Measurements from ENCODE around the gene HMGN1.
A peak's percentile ranks its signal among the peaks of the same experiment; 100 is the strongest.

Gene HMGN1

GRCh38 chr21:39330001-39330400 is 18.9 kb downstream of the HMGN1 start:
- DNase-seq (ENCODE audit: low read depth) = no peak

- no peak for DNase-seq (ENCODE audit: low read depth)
Measured at GRCh38 chr21:39327727-39328126, 21.2 kb downstream of the HMGN1 start.

- DNase-seq (ENCODE audit: low read depth) = no peak
Measured at GRCh38 chr21:39326607-39327307, 22.1 kb downstream of the HMGN1 start.

GRCh38 chr21:39325458-39325857 is 23.4 kb downstream of the HMGN1 start:
- DNase-seq (ENCODE audit: low read depth) = no peak

- DNase-seq (ENCODE audit: low read depth) = no peak
Measured at GRCh38 chr21:39321424-39321823, 27.5 kb downstream of the HMGN1 start.

- DNase-seq (ENCODE audit: low read depth) = no peak
Measured at GRCh38 chr21:39319814-39320332, 29.0 kb downstream of the HMGN1 start.

- no peak for DNase-seq (ENCODE audit: low read depth)
Measured at GRCh38 chr21:39319251-39319756, 29.6 kb downstream of the HMGN1 start.

GRCh38 chr21:39318091-39318959 is 30.6 kb downstream of the HMGN1 start:
- no peak for DNase-seq (ENCODE audit: low read depth)

- no peak for DNase-seq (ENCODE audit: low read depth)
Measured at GRCh38 chr21:39317134-39318090, 31.5 kb downstream of the HMGN1 start.

GRCh38 chr21:39316729-39317128 is 32.2 kb downstream of the HMGN1 start:
- no peak for DNase-seq (ENCODE audit: low read depth)

GRCh38 chr21:39315603-39316445 is 33.1 kb downstream of the HMGN1 start:
- DNase-seq (ENCODE audit: low read depth) = no peak

- peak; percentile 30 for DNase-seq (ENCODE audit: low read depth)
Measured at GRCh38 chr21:39314143-39315027, 34.5 kb downstream of the HMGN1 start.

GRCh38 chr21:39313571-39314142 is 35.2 kb downstream of the HMGN1 start, which contains the start of gene BRWD1:
Gene BRWD1, minus strand, starts transcription at chr21:39313632. Its CDS starts 141 bp downstream, at chr21:39313491.
- peak; percentile 26 for DNase-seq (ENCODE audit: low read depth)

- no peak for DNase-seq (ENCODE audit: low read depth)
Measured at GRCh38 chr21:39313042-39313570, 35.8 kb downstream of the HMGN1 start.

- DNase-seq (ENCODE audit: low read depth) = peak; percentile 48
Measured at GRCh38 chr21:39312112-39313041, 36.5 kb downstream of the HMGN1 start.

GRCh38 chr21:39311164-39311563 is 37.7 kb downstream of the HMGN1 start:
- DNase-seq (ENCODE audit: low read depth) = no peak

GRCh38 chr21:39307466-39307865 is 41.4 kb downstream of the HMGN1 start:
- no peak for DNase-seq (ENCODE audit: low read depth)

- no peak for DNase-seq (ENCODE audit: low read depth)
Measured at GRCh38 chr21:39300587-39300986, 48.3 kb downstream of the HMGN1 start.
